Measurements from ENCODE around the gene CD46. TPM values are rescaled to one million over a fixed set of nuclear protein-coding genes. Genes with fewer than 3 reads are reported as not detected.

CD46 gene
- total and polyA plus RNA-seq, 2 donors (not counting 1 experiment from before 2014, with no cell fraction given): 38.6 to 173 TPM

DNA sequence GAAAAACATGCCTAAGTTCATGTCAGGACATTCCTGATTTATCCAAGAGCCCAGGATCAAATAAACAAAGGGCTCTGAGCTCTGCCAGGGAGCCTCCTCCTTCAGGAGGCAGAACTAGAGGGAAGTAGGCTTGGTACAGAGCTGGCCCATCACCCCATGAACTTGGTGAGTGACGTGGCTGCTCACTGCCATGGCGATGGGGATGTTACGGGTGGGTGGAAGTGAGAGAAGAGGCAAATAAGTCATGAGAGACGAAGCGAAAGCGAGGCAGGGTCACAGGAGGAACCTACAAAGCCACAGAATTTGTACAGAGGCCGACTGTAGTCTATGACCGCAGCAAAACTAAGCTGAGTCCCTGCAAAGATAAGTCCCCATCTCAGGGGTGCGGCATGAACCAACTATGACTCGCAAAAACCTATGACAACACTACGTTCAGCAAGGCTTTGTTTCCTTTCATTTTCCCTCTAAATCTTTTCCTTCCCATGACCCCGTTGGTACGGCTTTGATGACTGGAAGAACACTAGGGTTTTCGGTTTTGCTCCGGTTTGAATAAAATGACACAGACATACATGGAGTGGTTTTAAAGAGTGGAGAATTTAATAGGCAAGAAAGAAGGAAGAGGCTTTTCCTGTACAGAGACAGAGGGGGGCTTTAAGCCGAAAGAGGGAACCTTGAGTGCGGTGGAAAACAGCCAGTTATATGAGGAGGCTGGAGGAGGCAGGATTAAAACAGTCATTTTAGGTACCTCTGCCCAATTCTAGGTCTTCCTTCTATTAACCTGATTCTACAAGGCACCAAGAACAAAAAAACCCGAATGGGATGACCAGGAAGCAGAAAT is 74.1 kb downstream of the CD46 start:
- peaks cover 4% of the 10 kb centered on the region for H3K27me3 Mint-ChIP-seq
- under 1% methylated on average over 13 of the region's 18 CpGs for WGBS (ENCODE audit: insufficient coverage)
- peak overlapping the region; percentile 99 for H3K4me3 Mint-ChIP-seq
- Histone ChIP-seq H3K4me1 (ENCODE audit: control insufficient read depth in 2 of 2, insufficient read depth in 2 of 2, low read length in 2 of 2) (peaks cover 66 to 78% of the 10 kb centered on the region in 2 donors), H3K36me3 (replicated peaks in 1 of 2; ENCODE audit: control extremely low read depth in 1 of 2, control insufficient read depth in 1 of 2, extremely low read depth in 1 of 2, insufficient read depth in 2 of 2, low read length in 1 of 2) (peaks cover 1 to 6% of the 10 kb centered on the region in 2 experiments), H3K9ac (ENCODE audit: low read length) (peak overlapping the region; percentile 99), H3K9me3 (ENCODE audit: control extremely low read depth in 1 of 3, control insufficient read depth in 2 of 3, insufficient read depth in 1 of 3, low read length in 2 of 3) (no peaks in the 10 kb centered on the region), H3K79me2 (ENCODE audit: control insufficient read depth, insufficient read depth, low read length) (peaks cover 91% of the 10 kb centered on the region), H3K4me2 (replicated peaks; ENCODE audit: low read depth, low read length, poor library complexity, severe bottlenecking) (peak overlapping the region; percentile 83), H3K27me3 (replicated peaks in 1 of 4; ENCODE audit: control extremely low read depth in 1 of 4, control insufficient read depth in 3 of 4, insufficient read depth in 4 of 4, low read length in 3 of 4) (no peaks in the 10 kb centered on the region), H2AFZ (ENCODE audit: insufficient read depth, low read depth, low read length, poor library complexity, severe bottlenecking) (peak overlapping the region; percentile 46), H3K27ac (ENCODE audit: low read length in 2 of 2) (peak overlapping the region; percentile 93 to 96), H4K20me1 (ENCODE audit: control insufficient read depth, insufficient read depth, low read length, poor library complexity, severe bottlenecking) (peaks cover 14% of the 10 kb centered on the region), H3K4me3 (ENCODE audit: control extremely low read depth in 1 of 5, extremely low read depth in 1 of 5, insufficient read depth in 1 of 5, low read depth in 2 of 5, low read length in 4 of 5) (peak overlapping the region; percentile 31 to 67 (median 48))
- TF ChIP-seq EZH2 (IDR thresholded peaks at IDR 0.05; ENCODE audit: borderline replicate concordance, insufficient read depth, low read depth, low read length, poor library complexity, severe bottlenecking): no peak
- TF ChIP-seq, protein P1, sequence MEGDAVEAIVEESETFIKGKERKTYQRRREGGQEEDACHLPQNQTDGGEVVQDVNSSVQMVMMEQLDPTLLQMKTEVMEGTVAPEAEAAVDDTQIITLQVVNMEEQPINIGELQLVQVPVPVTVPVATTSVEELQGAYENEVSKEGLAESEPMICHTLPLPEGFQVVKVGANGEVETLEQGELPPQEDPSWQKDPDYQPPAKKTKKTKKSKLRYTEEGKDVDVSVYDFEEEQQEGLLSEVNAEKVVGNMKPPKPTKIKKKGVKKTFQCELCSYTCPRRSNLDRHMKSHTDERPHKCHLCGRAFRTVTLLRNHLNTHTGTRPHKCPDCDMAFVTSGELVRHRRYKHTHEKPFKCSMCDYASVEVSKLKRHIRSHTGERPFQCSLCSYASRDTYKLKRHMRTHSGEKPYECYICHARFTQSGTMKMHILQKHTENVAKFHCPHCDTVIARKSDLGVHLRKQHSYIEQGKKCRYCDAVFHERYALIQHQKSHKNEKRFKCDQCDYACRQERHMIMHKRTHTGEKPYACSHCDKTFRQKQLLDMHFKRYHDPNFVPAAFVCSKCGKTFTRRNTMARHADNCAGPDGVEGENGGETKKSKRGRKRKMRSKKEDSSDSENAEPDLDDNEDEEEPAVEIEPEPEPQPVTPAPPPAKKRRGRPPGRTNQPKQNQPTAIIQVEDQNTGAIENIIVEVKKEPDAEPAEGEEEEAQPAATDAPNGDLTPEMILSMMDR (IDR thresholded peaks at IDR 0.05): no peak
- intact Hi-C loops (cut with micrococcal nuclease): no loop called here
- DNase-seq: peak; percentile 96
- POLR2A ChIA-PET: interaction anchor here (0.8 to 1.2 kb wide), 4 partner anchors 17 to 50 kb away, joined by 3 to 8 read pairs (median 3); no protein-coding TSS in a partner anchor
- peak; percentile 63 for ATAC-seq (ENCODE audit: low read depth)
- peaks cover 89% of the 10 kb centered on the region for H3K4me1 Mint-ChIP-seq
- CTCF ChIA-PET: interaction anchor here (0.7 to 20.3 kb wide), 9 partner anchors 9 to 138 kb away, joined by 3 to 526 read pairs (median 5); no protein-coding TSS in a partner anchor
- H3K27ac Mint-ChIP-seq: peak overlapping the region; percentile 99
- H3K9me3 Mint-ChIP-seq (ENCODE audit: insufficient read depth): no peaks in the 10 kb centered on the region
